Smooth muscle cell (in vitro differentiated cells): Measurements from ENCODE around the gene IL4I1. TPM values are rescaled to one million over a fixed set of nuclear protein-coding genes. Genes with fewer than 3 reads are reported as not detected.

Experiments
- DNase-seq: peaks from one replicate; lab custom pipeline; 2025; ENCODE audit not compliant: unreplicated experiment; lab: John Stamatoyannopoulos, UW
- H2AFZ ChIP-seq: fragments of 200-600 bp; sonication (generic); 2 replicates; pipeline ENCODE4 v1.6.0; 2016; ENCODE audit warnings: antibody characterized with exemption, low read depth, mild to moderate bottlenecking
- H3F3A ChIP-seq: fragments of 200-600 bp; sonication (generic); 2 replicates; pipeline ENCODE4 v1.6.0; 2017; ENCODE audit warnings: antibody characterized with exemption, low read depth
- H3K27ac ChIP-seq: fragments of 200-600 bp; sonication (generic); 2 replicates; pipeline ENCODE4 v1.5.1; 2016; ENCODE audit warnings: low read depth, mild to moderate bottlenecking
- H3K27me3 ChIP-seq: fragments of 200-600 bp; sonication (generic); 2 replicates; pipeline ENCODE4 v1.6.1; 2016; ENCODE audit warnings: low read depth, mild to moderate bottlenecking
- H3K36me3 ChIP-seq: fragments of 200-600 bp; sonication (generic); 2 replicates; pipeline ENCODE4 v1.5.1; 2016; ENCODE audit warnings: low read depth
- H3K4me1 ChIP-seq: fragments of 200-600 bp; sonication (generic); 2 replicates; pipeline ENCODE4 v1.5.1; 2016; ENCODE audit warnings: low read depth
- H3K4me2 ChIP-seq: fragments of 200-600 bp; sonication (generic); 2 replicates; pipeline ENCODE4 v1.6.0; 2016; ENCODE audit warnings: mild to moderate bottlenecking
- H3K4me3 ChIP-seq: fragments of 200-600 bp; sonication (generic); 2 replicates; pipeline ENCODE4 v1.5.1; 2016; ENCODE audit warnings: mild to moderate bottlenecking
- H3K79me2 ChIP-seq: fragments of 200-600 bp; sonication (generic); 2 replicates; pipeline ENCODE4 v1.6.0; 2016; ENCODE audit warnings: low read depth, mild to moderate bottlenecking
- H3K9ac ChIP-seq: fragments of 200-600 bp; sonication (generic); 2 replicates; pipeline ENCODE4 v1.6.0; 2016; ENCODE audit warnings: low read depth
- H3K9me3 ChIP-seq: fragments of 200-600 bp; sonication (generic); replicated peaks from 2 replicates; pipeline ENCODE4 v1.5.1; 2016; ENCODE audit warnings: low read depth
- H4K20me1 ChIP-seq: fragments of 200-600 bp; sonication (generic); 2 replicates; pipeline ENCODE4 v1.6.0; 2016; ENCODE audit warnings: low read depth
- CTCF ChIP-seq: fragments of 200-600 bp; sonication (generic); IDR thresholded peaks from 2 replicates; pipeline ENCODE4 v1.5.1; 2017; ENCODE audit warnings: borderline replicate concordance, mild to moderate bottlenecking, antibody characterized with exemption; ENCODE audit not compliant: insufficient read depth, poor library complexity, severe bottlenecking
- WGBS: methylation state at CpG from one replicate; pipeline ENCODE4 v1.1.7; 2016; ENCODE audit warnings: low lambda C conversion rate; 5-methylcytosine and 5-hydroxymethylcytosine counted together
- polyA plus RNA-seq: library from polyadenylated mRNA; unstranded; fragments of >200 nt; fragmentation: Nextera tagmentation; extraction: Ambion mirVana; gene quantifications from 2 replicates; pipeline ENCODE4 v1.2.1, GENCODE V29; 2016
- total RNA-seq: library from RNA; depleted of rRNA; stranded (reverse); fragments of >200 nt; gene quantifications from 2 replicates; pipeline ENCODE4 v1.2.3, GENCODE V29; 2014

The IL4I1 gene
- total and polyA plus RNA-seq, 2 experiments from 2014 or later: 1.3 TPM; not detected in 1

DNA sequence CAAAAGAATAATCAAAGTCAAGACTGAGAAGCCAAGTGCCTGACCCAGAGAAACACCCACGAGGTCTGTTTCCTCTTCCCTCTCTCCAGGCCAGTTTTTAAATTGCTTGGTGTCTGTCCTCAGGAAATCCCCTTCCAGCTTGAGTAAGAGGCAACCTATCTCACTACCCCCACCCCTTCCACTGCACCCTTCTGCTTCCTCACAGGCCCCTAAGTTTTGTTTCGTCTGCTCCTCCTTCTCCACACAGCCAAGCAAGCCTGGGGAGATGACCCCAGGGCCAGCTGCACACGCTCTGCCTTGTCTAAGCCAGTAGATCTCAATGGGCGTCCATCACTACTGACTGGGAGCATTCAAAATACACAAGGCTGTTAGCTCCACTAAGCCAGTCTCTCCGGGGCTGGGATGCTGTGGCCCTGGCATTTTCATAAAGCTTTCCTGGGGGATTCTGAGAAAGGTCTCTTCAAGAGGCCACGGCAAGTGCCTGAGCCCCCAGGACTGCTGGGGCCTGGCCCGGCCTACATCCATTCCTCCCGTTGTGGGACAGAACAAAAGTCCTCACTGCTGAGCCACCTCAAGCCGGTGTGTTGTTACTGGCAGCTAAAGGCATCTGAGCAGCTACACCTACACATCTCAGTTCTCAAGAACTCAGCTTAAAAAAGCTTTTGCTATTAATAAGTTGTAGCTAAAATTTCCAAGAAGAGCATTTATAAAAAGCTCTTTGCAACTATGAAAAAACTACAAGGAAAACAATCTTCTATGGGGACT is 14.9 kb upstream of the IL4I1 start:
- 92% methylated on average over 9 of the region's 9 CpGs for WGBS
- no peak overlapping the region for H3K9ac ChIP-seq
- peaks cover 41% of the 10 kb centered on the region for H4K20me1 ChIP-seq
- no peaks in the 10 kb centered on the region for H3K4me1 ChIP-seq
- H3K27ac ChIP-seq: no peak overlapping the region
- TF ChIP-seq CTCF: no peak
- no peaks in the 10 kb centered on the region for H3K9me3 ChIP-seq
- H3K4me2 ChIP-seq: no peak overlapping the region
- no peaks in the 10 kb centered on the region for H3F3A ChIP-seq
- H3K4me3 ChIP-seq: no peak overlapping the region
- no peaks in the 10 kb centered on the region for H3K27me3 ChIP-seq
- DNase-seq: no peak
- peaks cover 5% of the 10 kb centered on the region for H3K79me2 ChIP-seq
- no peak overlapping the region for H2AFZ ChIP-seq
- no peaks in the 10 kb centered on the region for H3K36me3 ChIP-seq

DNA sequence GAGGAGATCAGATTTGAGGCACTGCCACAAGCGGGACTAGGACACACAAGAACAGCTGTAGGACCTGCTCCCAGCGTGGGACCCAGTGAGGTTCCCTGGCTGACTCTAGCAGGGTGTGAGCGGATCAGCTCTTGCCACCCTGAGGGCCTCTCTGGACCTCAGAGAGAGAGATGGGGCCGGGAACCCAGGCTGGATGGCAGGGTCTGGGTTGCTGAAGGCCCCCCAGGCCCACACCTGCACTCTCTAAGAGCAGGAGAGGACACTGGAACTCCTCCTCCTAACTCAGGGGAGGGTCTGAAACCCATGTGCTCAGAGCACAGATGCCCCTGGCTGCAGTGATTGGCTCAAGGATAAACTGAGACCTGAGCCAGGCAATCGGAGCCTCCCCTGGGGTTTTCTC is 13.5 kb upstream of the IL4I1 start:
- no peaks in the 10 kb centered on the region for H3K4me1 ChIP-seq
- no peak overlapping the region for H3K9ac ChIP-seq
- no peak for DNase-seq
- H3K36me3 ChIP-seq: no peaks in the 10 kb centered on the region
- peaks cover 2% of the 10 kb centered on the region for H3K79me2 ChIP-seq
- H3F3A ChIP-seq: no peaks in the 10 kb centered on the region
- H3K4me2 ChIP-seq: no peak overlapping the region
- WGBS: over 99% methylated on average over 5 of the region's 5 CpGs
- no peak for TF ChIP-seq CTCF
- peaks cover 34% of the 10 kb centered on the region for H4K20me1 ChIP-seq
- H3K9me3 ChIP-seq: no peaks in the 10 kb centered on the region
- no peak overlapping the region for H3K4me3 ChIP-seq
- H2AFZ ChIP-seq: no peak overlapping the region
- no peaks in the 10 kb centered on the region for H3K27me3 ChIP-seq
- no peak overlapping the region for H3K27ac ChIP-seq

DNA sequence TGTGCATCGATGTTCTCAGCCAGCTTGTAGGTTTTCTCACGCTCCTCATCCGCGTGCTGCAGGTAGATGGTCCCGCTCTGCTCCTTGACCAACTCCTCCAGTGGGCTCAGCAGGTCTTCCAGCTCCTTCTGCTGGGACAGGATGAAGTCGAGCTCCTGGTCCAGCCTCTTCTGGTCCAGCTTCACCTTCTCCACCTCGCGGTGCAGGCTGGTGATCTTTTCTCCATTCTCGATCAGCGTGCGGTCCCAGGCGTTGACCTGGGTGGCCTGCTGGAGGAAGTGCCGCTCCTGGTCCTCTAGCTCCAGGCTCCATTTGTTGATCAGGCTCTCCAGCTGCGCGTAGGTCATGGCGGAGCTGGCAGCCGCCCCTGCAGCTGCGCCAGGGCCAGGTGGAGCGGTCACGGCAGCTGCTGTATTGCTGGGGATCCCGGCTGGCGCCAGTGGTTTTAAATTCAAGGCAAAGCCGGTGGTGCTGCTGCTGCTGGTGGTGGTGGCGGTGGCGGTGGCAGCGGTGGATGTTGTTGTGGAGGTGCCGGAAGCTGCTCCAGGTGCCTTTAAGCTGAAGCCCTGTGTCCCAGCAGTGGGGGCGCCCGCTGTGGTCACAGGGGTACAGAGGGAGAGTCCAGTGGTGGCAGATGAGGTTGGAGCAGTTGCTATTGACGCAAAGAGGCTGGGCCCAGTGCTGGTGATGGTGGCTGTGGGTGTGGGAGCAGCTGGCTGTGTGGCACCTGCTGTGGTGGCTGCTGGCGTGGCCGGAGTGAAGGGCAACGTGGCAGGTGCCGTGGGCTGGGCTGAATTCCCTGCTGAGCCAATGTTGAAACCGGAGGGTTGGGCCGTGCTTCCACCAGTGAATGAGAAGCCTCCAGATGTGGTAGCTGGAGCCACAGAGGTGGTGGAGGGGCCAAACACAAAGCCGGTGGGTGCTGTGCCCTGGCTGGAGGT is 12.1 kb upstream of the IL4I1 start:
- Histone ChIP-seq H3K27me3 (no peaks in the 10 kb centered on the region), H4K20me1 (peaks cover 23% of the 10 kb centered on the region), H3K4me2 (no peak overlapping the region), H3K27ac (no peak overlapping the region), H3K9ac (no peak overlapping the region), H3K4me1 (no peaks in the 10 kb centered on the region), H3K9me3 (no peaks in the 10 kb centered on the region), H3K79me2 (no peaks in the 10 kb centered on the region), H3F3A (no peaks in the 10 kb centered on the region), H3K4me3 (no peak overlapping the region), H2AFZ (no peak overlapping the region), H3K36me3 (no peaks in the 10 kb centered on the region)
- WGBS: 97% methylated on average over 37 of the region's 37 CpGs
- no peak for DNase-seq
- no peak for TF ChIP-seq CTCF
